Measurements from ENCODE around the gene FBXW4.

DNA sequence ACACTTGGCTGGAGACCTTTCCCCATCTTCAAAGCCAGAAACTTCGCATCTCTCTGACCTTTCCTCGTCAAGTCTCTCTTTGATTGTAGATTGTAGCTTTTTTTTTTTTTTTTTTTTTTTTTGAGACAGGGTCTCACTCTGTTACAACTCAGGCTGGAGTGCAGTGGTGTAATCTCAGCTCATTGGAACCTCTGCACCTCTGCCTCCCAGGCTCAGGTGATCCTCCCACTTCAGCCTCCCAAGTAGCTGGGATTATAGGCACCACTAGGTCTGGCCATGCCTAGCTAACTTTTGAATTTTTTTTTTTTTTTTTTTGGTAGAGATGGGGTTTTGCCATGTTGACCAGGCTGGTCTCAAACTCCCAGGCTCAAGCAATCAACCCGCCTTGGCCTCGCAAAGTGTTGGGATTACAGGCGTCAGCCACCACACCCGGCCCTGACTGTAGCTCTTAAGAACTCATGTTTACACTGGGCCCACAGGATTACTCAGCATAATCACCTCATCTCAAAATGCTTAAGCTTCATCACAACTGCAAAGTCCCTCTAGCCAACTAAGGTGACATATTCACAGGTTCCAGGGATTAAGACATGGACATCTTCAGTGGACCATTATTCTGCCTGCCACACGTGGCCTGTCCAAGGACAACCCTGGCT, 118.6 kb downstream of the FBXW4 start:
- no peak for TF ChIP-seq POLR2A (IDR thresholded peaks at IDR 0.05; ENCODE audit: low read length)
- TF ChIP-seq, protein P1, sequence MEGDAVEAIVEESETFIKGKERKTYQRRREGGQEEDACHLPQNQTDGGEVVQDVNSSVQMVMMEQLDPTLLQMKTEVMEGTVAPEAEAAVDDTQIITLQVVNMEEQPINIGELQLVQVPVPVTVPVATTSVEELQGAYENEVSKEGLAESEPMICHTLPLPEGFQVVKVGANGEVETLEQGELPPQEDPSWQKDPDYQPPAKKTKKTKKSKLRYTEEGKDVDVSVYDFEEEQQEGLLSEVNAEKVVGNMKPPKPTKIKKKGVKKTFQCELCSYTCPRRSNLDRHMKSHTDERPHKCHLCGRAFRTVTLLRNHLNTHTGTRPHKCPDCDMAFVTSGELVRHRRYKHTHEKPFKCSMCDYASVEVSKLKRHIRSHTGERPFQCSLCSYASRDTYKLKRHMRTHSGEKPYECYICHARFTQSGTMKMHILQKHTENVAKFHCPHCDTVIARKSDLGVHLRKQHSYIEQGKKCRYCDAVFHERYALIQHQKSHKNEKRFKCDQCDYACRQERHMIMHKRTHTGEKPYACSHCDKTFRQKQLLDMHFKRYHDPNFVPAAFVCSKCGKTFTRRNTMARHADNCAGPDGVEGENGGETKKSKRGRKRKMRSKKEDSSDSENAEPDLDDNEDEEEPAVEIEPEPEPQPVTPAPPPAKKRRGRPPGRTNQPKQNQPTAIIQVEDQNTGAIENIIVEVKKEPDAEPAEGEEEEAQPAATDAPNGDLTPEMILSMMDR (IDR thresholded peaks at IDR 0.05) = no peak
- no peak for TF ChIP-seq KDM1A (IDR thresholded peaks at IDR 0.05; ENCODE audit: low read depth)
- no peak for TF ChIP-seq MYC (IDR thresholded peaks at IDR 0.05; ENCODE audit: borderline replicate concordance, low read length)
- no peak for TF ChIP-seq SMC3 (IDR thresholded peaks at IDR 0.05)
- no peak for TF ChIP-seq ZC3H11A (IDR thresholded peaks at IDR 0.05)
- TF ChIP-seq RCOR1 (IDR thresholded peaks at IDR 0.05; ENCODE audit: low read depth, low read length) = no peak
